A549 (cell line): ENCODE measurements around the gene PIK3C3. TPM values are rescaled to one million over a fixed set of nuclear protein-coding genes. Genes with fewer than 3 reads are reported as not detected.

Source experiments
- ATAC-seq, 2 experiments: fragments of 200-7000 bp in 1 of 2; fragments of >200 bp in 1 of 2; cut with Nextera tagmentation in 1 of 2; cut with Tn5 transposase in 1 of 2; 3 replicates each; pipeline versions ENCODE4 v1.8.0 to v1.9.1; 2018 to 2020; ENCODE audit warnings: mild to moderate bottlenecking in 1 of 2, moderate library complexity in 1 of 2
- CTCF ChIA-PET: fragments of 300-600 bp; sonication (Branson Sonifier 250); formaldehyde crosslinking; extraction: SDS; loops from one replicate; lab custom pipeline; 2021; ENCODE audit warnings: antibody characterized with exemption, inconsistent platforms; lab: Yijun Ruan, JAX
- POLR2A ChIA-PET: fragments of 350-600 bp; formaldehyde crosslinking; extraction: SDS; loops from one replicate; lab custom pipeline; 2021; ENCODE audit warnings: antibody characterized with exemption, inconsistent platforms; lab: Yijun Ruan, JAX
- DNase-seq, 2 experiments: peaks; one replicate each; pipeline versions ENCODE4 v3.0.0 to v3.0.0-alpha.2; 2011 to 2016; ENCODE audit warnings: low read depth in 1 of 2, low spot score in 1 of 2
- FAIRE-seq: peaks from 2 replicates; lab custom pipeline; 2011; peaks lifted over from hg19 to GRCh38; lab: Jason Lieb, UNC
- H3K27ac ChIP-seq, 2 experiments: fragments of >200 bp; sonication (Bioruptor Twin); formaldehyde crosslinking; 3 replicates each; pipeline ENCODE4 v1.5.1; 2016 to 2017
- H3K4me1 ChIP-seq: fragments of >200 bp; sonication (Bioruptor Twin); formaldehyde crosslinking; 3 replicates; pipeline ENCODE4 v1.6.1; 2016
- H3K4me2 ChIP-seq: fragments of >200 bp; sonication (Bioruptor Twin); formaldehyde crosslinking; 3 replicates; pipeline ENCODE4 v1.6.1; 2016
- H3K4me3 ChIP-seq: fragments of >200 bp; sonication (Bioruptor Twin); formaldehyde crosslinking; 3 replicates; pipeline ENCODE4 v1.5.1; 2016
- H3K9me3 ChIP-seq: fragments of >200 bp; sonication (Bioruptor Twin); formaldehyde crosslinking; 3 replicates; pipeline ENCODE4 v1.6.1; 2016
- BHLHE40 ChIP-seq: IDR thresholded peaks from 2 replicates; pipeline ENCODE4 v1.6.1; 2012; ENCODE audit warnings: low read depth, low read length, inconsistent platforms
- CBX2 ChIP-seq: fragments of 200-600 bp; sonication (generic); IDR thresholded peaks from 2 replicates; pipeline ENCODE4 v1.6.1; 2016; ENCODE audit warnings: low read depth, mild to moderate bottlenecking, borderline replicate concordance
- CEBPB ChIP-seq, 2 experiments: fragments of >200 bp in 1 of 2; sonication (Bioruptor Twin) in 1 of 2; formaldehyde crosslinking in 1 of 2; IDR thresholded peaks; 2 replicates each; pipeline ENCODE4 v1.6.1; 2012 to 2016
- CHD2 ChIP-seq: fragments of 150-350 bp; IDR thresholded peaks from 2 replicates; pipeline ENCODE4 v1.6.1; 2014; ENCODE audit warnings: low read length; ENCODE audit not compliant: partially characterized antibody
- CTCF ChIP-seq: fragments of >200 bp; sonication (Bioruptor Twin); formaldehyde crosslinking; IDR thresholded peaks from 3 replicates; pipeline ENCODE4 v1.5.1; 2016
- E2F6 ChIP-seq: IDR thresholded peaks from 2 replicates; pipeline ENCODE4 v1.6.1; 2012; ENCODE audit warnings: low read depth, borderline replicate concordance
- EHF ChIP-seq: fragments of 250-450 bp; sonication (Bioruptor Pico); IDR thresholded peaks from 2 replicates; pipeline ENCODE4 v1.5.0; 2020; ENCODE audit warnings: mild to moderate bottlenecking
- ELK1 ChIP-seq: fragments of 150-350 bp; IDR thresholded peaks from 2 replicates; pipeline ENCODE4 v1.6.1; 2014; ENCODE audit warnings: low read depth, mild to moderate bottlenecking, low read length
- FOSB ChIP-seq: fragments of 250-450 bp; sonication (Bioruptor Pico); IDR thresholded peaks from 2 replicates; pipeline ENCODE4 v1.5.0; 2020; ENCODE audit warnings: mild to moderate bottlenecking, moderate library complexity
- FOSL2 ChIP-seq, 2 experiments: fragments of 450-650 bp in 1 of 2; fragments of >200 bp in 1 of 2; sonication (Bioruptor Twin) in 1 of 2; formaldehyde crosslinking; IDR thresholded peaks; 2 replicates each; pipeline versions ENCODE4 v1.5.0 to v1.6.1; 2016 to 2020; ENCODE audit warnings: mild to moderate bottlenecking in 1 of 2, moderate library complexity in 1 of 2
- FOXS1 ChIP-seq: fragments of 250-450 bp; sonication (Bioruptor Pico); IDR thresholded peaks from 2 replicates; pipeline ENCODE4 v1.5.0; 2020; ENCODE audit warnings: mild to moderate bottlenecking, moderate library complexity
- GATA3 ChIP-seq: IDR thresholded peaks from 2 replicates; pipeline ENCODE4 v1.6.1; 2012; ENCODE audit warnings: borderline replicate concordance
- HDAC2 ChIP-seq: fragments of 200-600 bp; sonication (generic); IDR thresholded peaks from 2 replicates; pipeline ENCODE4 v1.6.1; 2016
- HEYL ChIP-seq: fragments of 250-450 bp; sonication (Bioruptor Pico); IDR thresholded peaks from 2 replicates; pipeline ENCODE4 v1.8.0; 2021; ENCODE audit warnings: mild to moderate bottlenecking, moderate library complexity
- HMGXB4 ChIP-seq: fragments of 250-450 bp; sonication (Bioruptor Pico); IDR thresholded peaks from 2 replicates; pipeline ENCODE4 v1.5.0; 2021; ENCODE audit warnings: mild to moderate bottlenecking, moderate library complexity, borderline replicate concordance
- HOXB5 ChIP-seq: fragments of 250-450 bp; sonication (Bioruptor Pico); IDR thresholded peaks from 2 replicates; pipeline ENCODE4 v1.5.0; 2020; ENCODE audit warnings: mild to moderate bottlenecking, moderate library complexity
- MAX ChIP-seq: IDR thresholded peaks from 2 replicates; pipeline ENCODE4 v1.6.1; 2012
- NR3C1 ChIP-seq: fragments of >200 bp; sonication (Bioruptor Twin); formaldehyde crosslinking; IDR thresholded peaks from 3 replicates; pipeline ENCODE4 v1.6.1; 2017
- PHF8 ChIP-seq: fragments of 200-600 bp; sonication (generic); IDR thresholded peaks from 2 replicates; pipeline ENCODE4 v1.6.1; 2016; ENCODE audit warnings: low read depth, mild to moderate bottlenecking, antibody characterized with exemption, moderate library complexity, borderline replicate concordance
- POLR2AphosphoS2 ChIP-seq: conservative IDR thresholded peaks from 2 replicates; pipeline ENCODE4 v1.6.1; 2012; ENCODE audit warnings: low read length, improper control_type of control experiment, inconsistent platforms
- RARB ChIP-seq: fragments of 250-450 bp; sonication (Bioruptor Pico); IDR thresholded peaks from 2 replicates; pipeline ENCODE4 v1.8.0; 2021; ENCODE audit warnings: mild to moderate bottlenecking, moderate library complexity
- RFX5 ChIP-seq: fragments of 450-650 bp; IDR thresholded peaks from 2 replicates; pipeline ENCODE4 v1.7.1; 2014; ENCODE audit warnings: antibody characterized with exemption, mild to moderate bottlenecking, moderate library complexity
- RNF2 ChIP-seq: fragments of 200-600 bp; sonication (generic); IDR thresholded peaks from 2 replicates; pipeline ENCODE4 v1.6.1; 2016; ENCODE audit warnings: low read depth, mild to moderate bottlenecking, antibody characterized with exemption, moderate library complexity, borderline replicate concordance
- SMC3 ChIP-seq: fragments of >200 bp; sonication (Bioruptor Twin); formaldehyde crosslinking; IDR thresholded peaks from 3 replicates; pipeline ENCODE4 v1.6.1; 2018; ENCODE audit warnings: inconsistent platforms
- SREBF2 ChIP-seq: fragments of 450-650 bp; IDR thresholded peaks from 2 replicates; pipeline ENCODE4 v1.6.1; 2014; ENCODE audit warnings: mild to moderate bottlenecking, moderate library complexity
- TFCP2L1 ChIP-seq: fragments of 250-450 bp; sonication (Bioruptor Pico); IDR thresholded peaks from 2 replicates; pipeline ENCODE4 v1.5.0; 2021; ENCODE audit warnings: mild to moderate bottlenecking
- ZFP36 ChIP-seq: fragments of 450-650 bp; IDR thresholded peaks from 2 replicates; pipeline ENCODE4 v1.6.1; 2014; ENCODE audit warnings: borderline replicate concordance; ENCODE audit not compliant: partially characterized antibody
- WGBS: methylation state at CpG from one replicate; pipeline ENCODE4 v1.1.6; 2017; ENCODE audit errors: missing lambda C conversion rate; 5-methylcytosine and 5-hydroxymethylcytosine counted together
- polyA plus RNA-seq, 4 experiments: library from polyadenylated mRNA; depleted of rRNA in 3 of 4; stranded (reverse); fragments of >200 nt; fragmentation: RNase III in 1 of 4; extraction: RNeasy Plus Mini Kit Qiagen cat#74134 plus additional on column Dnase treatment in 1 of 4; gene quantifications; 2 replicates in 3 of 4; 3 replicates in 1 of 4; pipeline ENCODE4 v1.2.3, GENCODE V29; 2011 to 2017

Gene PIK3C3
- polyA plus RNA-seq, 2 of the 4 experiments (the other 2 are of a cell fraction): 18.6 to 36.0 TPM

GRCh38 chr18:41932899-41933298 lies 22.1 kb upstream of the PIK3C3 start:
- ATAC-seq: no peak
- no peak for FAIRE-seq
- POLR2A ChIA-PET: no interaction called here
- TF ChIP-seq FOSL2 (IDR thresholded peaks at IDR 0.05) (no peak), FOSL2 (CRISPR knock-in tag; IDR thresholded peaks at IDR 0.05) (no peak), HDAC2 (no peak), FOSB (no peak), ZFP36 (no peak), HMGXB4 (CRISPR knock-in tag) (no peak), ELK1 (no peak), PHF8 (no peak), CTCF (no peak), RFX5 (no peak), HEYL (CRISPR knock-in tag) (no peak), CEBPB (IDR thresholded peaks at IDR 0.05) (no peak), BHLHE40 (no peak)
- TF ChIP-seq, all 56 proteins: peak for 0
- DNase-seq: no peak
- H3K27ac ChIP-seq: no peak overlapping the region
- H3K4me3 ChIP-seq: no peak overlapping the region
- H3K9me3 ChIP-seq: no peaks in the 10 kb centered on the region
- H3K4me1 ChIP-seq: no peaks in the 10 kb centered on the region
- H3K4me2 ChIP-seq: no peak overlapping the region
- CTCF ChIA-PET: no interaction called here

- FAIRE-seq (no peak), DNase-seq (no peak), ATAC-seq (no peak)
- Histone ChIP-seq H3K9me3 (no peaks in the 10 kb centered on the region), H3K27ac (no peak overlapping the region), H3K4me3 (no peak overlapping the region), H3K4me2 (no peak overlapping the region), H3K4me1 (no peaks in the 10 kb centered on the region)
- ChIA-PET CTCF (no interaction called here), POLR2A (no interaction called here)
- TF ChIP-seq BHLHE40: no peak
- TF ChIP-seq CBX2: no peak
- WGBS: no CpG with 5 or more reads among the region's 4 CpGs
Measured at GRCh38 chr18:41933778-41934177, 21.3 kb upstream of the PIK3C3 start.

GRCh38 chr18:41936471-41937134 lies 18.4 kb upstream of the PIK3C3 start:
- ChIA-PET POLR2A (no interaction called here), CTCF (no interaction called here)
- DNase-seq (no peak), ATAC-seq (no peak), FAIRE-seq (no peak)
- Histone ChIP-seq H3K4me2 (no peak overlapping the region), H3K4me3 (no peak overlapping the region), H3K27ac (no peak overlapping the region), H3K9me3 (no peaks in the 10 kb centered on the region), H3K4me1 (no peaks in the 10 kb centered on the region; the same call in 2 of the 3 replicates)
- 50% methylated on average over 2 of the region's 2 CpGs for WGBS
- TF ChIP-seq E2F6 (no peak), FOXS1 (CRISPR knock-in tag) (no peak), MAX (no peak), GATA3 (no peak), EHF (CRISPR knock-in tag) (no peak), ZFP36 (no peak), CTCF (no peak), POLR2AphosphoS2 (no peak), TFCP2L1 (CRISPR knock-in tag) (no peak), RNF2 (no peak), SMC3 (no peak), HOXB5 (no peak), SREBF2 (no peak), PHF8 (no peak), HDAC2 (no peak), CHD2 (no peak), RARB (CRISPR knock-in tag) (no peak), NR3C1 (no peak), BHLHE40 (no peak)
